Right hindlimb (tissue), 1 donor: ENCODE results near the gene SLC35E1.
A peak's percentile ranks its signal among the peaks of the same experiment; 100 is the strongest.

Source experiments
- DNase-seq: peaks from one replicate; pipeline ENCODE4 v3.0.0-alpha.2; 2018

The SLC35E1 gene

DNA sequence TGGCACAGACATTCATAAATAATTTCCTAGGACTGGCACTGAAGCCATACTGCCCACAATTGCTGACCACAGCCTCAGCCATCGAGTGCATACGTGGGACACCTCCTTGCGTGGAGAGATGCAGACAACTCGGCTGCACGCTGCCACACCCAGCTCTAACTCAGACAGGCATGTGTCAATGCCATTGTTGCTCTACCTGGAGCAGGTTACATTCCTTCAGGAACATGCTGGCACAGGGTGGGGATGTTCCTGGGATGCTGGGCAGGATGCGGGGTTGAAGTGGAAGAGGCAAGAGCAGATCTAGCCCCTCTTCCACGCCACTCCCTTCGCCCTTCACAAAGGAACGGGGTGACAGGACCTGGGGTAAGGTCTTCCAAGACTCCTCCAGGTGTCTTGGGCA, 24.2 kb upstream of the SLC35E1 start:
- no peak for DNase-seq

DNA sequence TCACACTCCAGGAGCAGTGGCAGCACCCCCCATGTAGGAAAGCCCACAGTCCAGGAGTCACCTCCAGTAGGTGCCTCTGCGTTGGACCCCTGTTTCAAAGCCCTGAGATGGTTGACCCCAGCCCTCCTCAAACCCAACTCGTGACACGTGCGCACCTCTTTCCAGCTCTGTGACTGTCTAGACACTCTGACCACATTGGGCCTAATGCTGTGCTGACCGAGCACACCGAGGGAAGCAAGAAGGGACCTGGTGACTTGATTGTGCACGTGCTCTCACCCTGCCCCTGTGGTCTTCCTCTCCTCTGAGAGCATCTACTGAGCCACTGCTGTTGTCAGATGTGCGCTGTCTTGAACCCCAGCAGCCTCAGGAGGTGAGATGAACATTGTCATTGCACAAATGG, 22.9 kb upstream of the SLC35E1 start:
- no peak for DNase-seq

DNA sequence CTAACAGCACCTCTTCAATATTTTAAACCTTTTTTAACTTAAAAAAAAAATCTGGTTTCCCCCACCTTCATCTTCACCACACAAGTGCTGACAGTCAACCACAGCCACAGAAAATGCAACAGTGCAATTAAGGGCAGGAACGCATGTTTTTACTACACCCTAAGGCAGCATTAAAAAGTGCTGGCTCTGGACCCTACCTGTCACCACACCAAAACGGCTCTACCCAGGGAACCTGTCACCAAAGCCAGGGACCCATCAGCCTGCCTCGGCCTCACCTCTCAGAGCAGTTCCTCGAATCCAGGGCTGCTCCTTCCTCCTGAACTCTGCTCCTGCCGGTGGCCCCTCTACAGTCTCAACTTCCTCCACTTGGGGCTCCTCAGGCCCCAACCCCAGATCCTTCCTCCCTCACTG, 22.5 kb upstream of the SLC35E1 start:
- no peak for DNase-seq

DNA sequence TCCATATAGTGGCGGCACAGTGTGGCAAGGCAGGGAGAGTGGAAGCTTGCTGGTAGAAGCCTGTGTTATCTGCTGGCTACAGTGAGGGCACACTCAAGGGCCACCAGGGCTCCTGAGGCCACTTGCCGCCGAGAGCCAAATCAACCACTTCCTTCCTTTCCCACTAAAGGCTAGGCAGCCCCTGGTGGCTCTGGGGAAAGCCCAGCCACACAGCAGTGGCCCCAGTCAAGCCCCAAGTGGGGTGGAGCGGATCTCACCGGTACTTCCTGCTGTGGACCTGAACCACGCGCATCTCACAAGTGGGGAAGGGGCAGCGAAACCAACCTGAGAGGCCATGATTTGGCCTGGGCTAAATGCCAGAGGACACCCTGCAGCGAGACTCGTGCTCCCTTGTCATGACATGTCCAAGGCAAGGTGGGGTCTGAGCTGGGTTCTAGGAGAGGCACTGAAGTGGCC, 21.9 kb upstream of the SLC35E1 start:
- DNase-seq: no peak

DNA sequence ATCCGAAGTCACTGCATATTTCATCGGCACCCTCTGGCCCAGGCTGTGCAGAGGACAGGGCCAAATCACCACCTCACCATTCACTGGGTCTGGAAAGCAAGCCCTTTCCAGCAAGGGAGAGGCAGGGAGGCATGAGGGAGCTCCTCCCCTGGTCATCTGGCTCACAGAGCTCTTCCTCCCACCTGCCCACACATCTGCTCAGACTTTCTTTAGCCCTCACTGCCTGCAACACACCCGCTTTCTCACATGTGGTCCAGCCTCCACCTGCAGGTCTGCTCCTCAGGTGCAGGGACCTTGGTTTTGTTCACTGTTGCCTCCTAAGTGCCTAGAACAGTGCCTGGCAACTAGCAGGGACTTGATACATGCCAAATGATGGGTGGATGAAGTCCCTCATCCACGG, 21.0 kb upstream of the SLC35E1 start:
- no peak for DNase-seq

DNA sequence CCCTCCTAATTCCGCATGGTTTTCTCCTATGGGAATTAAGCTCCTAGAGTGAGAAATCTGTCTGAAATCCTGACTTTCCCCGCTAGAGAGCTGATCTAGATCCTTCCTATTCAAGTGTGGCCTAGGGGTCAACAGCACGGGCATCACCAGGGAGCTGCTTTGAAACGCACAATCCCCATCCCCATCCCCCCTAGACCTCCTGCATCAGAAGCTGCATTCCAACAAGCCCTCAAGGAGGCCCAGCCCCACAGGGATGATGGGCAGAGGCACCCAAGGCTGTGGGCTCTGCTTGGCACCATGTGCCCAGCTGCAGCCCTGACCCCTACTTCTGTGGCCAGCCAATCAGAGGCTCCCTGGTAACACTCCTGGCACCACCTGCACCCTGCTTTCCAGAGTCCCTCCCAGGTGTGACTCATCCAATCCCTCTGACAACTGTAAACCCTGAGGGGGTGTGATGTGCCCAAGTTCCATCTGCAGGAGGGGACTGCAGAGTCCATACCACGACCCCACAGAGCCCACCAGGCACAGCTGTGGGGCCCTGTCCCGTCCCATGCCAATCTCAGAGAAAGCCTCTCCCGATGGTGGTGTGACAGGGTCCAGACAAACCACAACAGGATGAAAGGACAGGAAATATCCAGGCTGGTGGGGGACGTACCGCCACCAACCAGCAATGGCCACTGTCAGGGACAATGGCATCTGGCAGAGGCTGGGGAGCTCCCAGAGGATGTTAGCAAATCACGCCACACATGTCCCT, 19.8 kb upstream of the SLC35E1 start:
- DNase-seq: no peak

DNA sequence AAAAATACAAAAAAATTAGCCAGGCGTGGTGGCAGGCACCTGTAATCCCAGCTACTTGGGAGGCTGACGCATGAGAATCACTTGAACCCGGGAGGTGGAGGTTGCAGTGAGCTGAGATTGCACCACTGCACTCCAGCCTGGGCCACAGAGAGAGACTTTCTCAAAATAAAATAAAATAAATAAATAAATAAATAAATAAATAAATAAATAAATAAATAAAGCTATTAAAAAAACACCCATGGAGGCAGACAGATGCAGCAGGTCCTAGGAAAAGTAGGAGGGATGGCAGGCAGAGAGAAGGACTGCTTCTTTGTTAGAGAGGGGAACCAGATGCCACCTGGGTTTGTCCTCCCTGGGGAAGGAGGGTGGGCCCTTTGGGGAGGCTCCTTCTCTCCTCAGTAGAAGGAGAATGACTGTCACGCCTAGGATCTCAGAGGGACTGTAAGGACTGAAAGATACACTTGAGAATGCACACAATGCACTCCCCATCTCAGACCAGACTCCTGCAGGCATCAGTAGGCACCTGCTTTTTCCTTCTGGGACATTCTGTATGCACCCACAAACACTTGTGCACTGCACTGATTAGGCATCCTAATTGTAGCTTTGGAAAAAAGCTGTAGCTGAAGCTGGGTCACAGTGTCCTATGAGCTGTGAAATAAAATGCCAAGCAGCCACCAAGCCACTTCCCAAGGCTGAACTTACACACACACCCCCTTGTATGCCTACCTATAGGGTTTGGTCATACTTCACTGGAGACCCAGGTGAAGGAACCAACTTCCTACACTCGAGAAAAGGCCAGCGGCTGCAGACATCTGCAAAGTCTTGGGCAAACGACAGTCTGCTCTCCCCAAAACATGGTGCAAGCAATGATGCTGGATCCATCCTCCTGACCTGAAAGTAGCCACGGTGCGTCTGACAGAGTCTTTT, 18.9 kb upstream of the SLC35E1 start:
- no peak for DNase-seq

DNA sequence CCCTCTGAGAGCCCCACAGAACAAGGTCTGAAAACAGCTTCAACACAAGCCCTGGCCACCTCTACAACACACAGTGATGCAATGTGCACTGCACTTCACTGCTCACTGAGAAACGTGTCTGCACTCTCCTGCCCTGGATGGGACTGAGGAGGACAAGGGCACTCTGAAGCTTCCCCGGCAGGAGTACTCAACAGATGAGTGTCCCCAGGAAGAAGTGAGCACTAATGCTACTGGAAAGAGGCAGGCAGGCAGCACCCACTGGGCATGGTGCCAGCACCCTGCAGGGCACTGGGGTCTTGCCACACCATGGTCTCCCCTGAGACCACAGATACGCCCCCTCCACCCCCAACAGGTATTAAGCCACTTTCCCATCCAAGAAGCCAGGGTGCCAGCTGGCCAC, 17.7 kb upstream of the SLC35E1 start:
- no peak for DNase-seq

DNA sequence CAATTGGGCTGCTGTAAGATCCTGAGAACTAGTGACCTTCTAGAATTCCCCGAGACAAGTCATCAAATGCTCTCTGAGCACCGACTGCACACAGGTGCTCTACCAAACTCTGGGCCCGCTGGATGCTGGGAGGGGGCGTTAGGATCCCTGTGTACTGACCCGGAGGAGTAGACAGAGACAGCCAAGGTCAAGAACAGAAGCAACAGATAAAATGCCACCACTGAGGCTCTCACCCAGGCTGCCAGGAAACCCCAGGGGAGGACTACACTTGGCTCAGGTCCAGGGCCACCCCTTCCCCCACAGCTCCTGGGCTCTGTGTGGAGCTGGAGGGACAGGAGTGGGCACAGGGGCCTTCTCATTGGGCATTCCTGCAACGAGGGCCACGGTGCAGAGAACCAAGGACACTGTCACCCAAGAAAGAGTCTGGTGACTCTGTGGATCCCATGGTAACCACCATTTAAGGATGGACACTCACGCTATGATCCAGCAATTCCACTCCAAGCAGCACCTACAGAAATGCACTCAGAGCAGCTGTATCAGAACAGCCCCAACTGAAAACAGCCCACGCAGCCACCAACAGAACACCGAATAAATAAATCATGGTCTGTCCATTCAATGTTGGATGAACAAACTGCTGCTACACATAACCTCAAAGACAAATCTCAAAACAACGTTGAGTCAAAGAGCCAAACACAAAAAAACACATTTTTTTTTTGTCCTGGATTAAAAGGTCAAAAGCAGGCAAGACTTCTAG, 16.8 kb upstream of the SLC35E1 start:
- DNase-seq: no peak

DNA sequence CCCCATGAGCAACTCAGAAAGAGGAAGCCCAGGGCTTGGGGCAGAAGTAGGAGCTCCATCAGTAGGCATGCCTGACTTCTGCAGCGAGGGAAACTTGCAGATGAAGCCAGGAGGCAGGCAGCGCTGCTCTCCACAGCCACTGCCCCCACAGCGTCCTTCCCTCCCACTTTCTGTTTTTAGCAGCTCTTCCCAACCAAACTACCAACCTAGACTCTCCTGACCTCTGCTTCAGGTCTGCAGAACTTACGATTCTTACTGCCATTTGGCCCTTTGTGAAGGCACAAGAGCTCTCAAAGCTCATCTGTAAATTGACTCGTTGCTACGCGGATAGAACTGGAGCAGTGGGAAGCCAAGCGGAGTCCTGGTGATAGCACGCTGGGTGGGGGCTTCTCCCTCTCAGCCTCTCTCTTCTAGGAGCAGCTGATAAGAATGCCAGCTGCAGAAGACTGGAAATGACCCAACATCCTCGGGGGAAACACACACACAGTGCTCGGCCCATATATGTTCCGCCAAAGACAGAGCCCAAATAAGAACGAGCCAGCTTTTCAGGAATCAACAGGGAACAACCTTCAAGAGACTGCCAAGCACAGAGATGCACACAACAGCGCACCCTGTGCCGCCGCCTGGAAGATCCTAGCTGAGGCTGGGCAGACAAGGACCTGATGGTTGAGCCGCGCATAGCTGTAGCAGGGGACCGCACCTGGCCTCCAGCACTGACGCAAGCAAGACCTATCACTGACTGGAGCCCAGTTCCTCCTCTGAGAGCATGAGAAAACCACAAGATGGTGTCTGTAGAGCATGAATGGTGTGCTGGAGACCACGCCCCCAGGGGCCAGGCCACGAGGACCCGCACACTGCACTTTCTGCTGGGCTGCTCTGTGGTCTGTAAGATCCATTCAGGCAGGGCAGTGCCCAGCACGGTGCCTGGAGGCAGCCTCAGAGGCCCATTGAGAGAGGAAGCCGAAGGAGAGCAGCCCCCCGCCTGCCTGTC, 15.9 kb upstream of the SLC35E1 start:
- DNase-seq: no peak

DNA sequence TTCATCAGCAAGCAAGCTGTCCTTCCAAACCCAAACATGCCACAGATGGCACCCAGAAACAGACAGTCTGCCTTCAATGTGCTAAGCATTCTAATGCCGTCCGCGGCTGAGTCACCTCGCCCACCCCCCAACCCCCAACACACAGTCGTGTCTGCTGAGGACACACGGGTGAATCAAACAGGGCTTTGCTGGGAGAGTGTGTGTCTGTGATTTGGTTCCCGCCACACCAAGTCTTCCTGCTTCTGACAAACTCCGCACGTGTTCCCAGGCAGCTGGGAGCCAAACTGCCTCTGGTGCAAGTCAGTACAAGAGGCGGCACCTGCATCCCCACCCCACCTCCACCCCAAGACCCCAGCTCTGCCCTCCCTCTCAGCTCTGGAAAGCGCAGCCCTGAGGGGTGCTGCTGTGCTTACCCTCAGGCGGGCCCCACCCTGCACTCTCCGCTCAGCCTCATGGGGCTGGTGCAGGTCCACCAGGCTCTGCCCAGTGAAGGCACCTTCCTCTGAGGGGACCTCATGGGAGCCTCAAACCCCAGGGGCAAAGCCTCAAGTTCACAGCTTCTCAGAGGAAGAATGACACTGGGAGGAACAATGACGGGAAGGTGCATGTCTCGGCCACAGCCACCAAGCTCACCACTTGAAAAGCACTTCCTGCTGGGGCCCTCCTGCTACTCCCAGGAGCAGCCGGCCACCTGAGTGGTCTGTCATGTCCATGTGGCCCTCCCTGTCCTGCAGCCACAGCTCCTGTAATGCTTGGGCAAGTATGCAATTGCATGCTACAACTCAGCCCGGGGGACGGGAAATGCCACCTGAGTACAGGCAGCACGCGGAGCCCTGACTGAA, 15.0 kb upstream of the SLC35E1 start:
- DNase-seq: no peak

DNA sequence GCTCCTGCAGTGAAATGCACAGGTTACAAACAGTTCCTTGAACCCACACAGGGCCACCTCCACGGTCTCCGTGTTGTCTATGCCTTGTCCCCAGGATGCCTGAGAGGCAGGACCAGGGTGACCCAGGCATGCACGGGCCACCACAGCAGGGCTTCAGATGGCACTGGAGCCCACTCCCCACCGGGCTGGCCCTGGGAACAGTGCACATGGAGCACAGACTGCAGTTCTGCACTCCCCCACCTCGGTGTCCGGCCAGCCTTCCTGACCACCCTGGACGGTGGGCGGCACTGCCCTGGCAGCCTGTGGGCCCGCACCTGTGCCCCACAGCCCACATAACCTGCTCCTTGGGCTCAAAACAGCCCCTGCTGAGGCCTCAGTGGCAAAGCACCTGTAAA, 14.3 kb upstream of the SLC35E1 start:
- DNase-seq: no peak

DNA sequence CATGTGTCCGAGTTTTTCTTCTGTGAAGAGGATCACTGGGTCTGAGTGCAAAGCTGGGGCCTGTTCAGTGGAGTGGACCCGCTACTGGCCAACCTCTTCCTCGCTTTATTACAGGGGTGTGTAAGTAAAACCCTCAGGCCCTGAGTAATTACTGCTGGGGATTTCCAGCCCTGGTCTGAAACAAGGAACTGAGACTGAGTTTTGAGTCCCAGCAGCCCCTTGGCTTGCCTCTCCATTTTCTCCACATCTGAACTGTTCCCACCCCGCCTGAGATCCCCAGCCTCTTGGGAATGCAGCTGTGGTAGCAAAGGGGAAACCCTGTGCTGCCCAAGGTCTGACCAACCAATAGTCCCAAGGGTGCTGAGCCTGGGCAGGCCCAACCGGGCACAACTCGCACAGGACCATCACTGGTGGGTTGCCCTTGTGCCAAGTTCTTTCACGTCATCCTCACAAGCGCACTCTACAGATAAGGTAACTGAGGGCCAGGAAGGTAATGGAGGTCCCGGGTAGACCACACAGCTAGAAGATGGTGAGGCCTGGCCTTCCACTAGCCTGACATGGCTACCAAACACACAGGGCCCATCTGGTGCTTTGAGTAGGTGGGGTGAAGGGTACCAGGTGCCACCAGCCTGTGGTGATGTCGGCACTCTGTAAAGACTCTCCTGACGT, 13.7 kb upstream of the SLC35E1 start:
- DNase-seq: no peak

DNA sequence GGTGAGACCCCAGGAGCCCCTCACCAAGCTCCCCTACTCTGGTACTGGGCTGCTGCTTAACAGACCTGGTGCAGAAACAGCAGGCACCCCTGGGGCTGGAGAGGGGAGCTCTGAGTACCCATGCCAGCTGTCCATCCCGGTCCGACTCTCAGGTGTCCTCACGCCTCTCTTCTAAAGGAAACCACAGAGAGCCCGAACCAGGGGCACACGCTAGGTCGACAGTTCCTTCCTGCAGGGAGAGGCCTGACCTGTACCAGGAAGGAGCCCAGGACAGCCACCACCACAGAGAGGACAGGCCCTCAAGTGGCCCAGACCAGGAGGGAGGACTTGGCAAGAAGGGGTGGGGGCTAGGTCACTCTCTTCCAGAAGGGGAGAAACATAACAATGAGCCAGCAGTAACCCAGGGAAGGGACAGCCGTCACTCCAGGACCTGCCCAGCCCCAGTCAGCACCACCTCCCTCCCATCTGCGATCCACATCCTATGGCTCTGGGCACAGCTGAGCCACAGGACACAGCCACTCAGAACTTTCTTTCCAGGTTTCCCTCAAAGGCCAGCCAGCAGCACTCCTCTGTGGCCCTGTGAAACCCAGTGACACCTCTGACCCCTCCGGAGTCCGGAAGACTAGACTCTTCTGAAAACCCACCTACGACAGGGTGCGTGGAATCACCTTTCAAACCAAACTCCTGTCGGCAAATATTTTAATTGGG, 13.0 kb upstream of the SLC35E1 start:
- DNase-seq: no peak

DNA sequence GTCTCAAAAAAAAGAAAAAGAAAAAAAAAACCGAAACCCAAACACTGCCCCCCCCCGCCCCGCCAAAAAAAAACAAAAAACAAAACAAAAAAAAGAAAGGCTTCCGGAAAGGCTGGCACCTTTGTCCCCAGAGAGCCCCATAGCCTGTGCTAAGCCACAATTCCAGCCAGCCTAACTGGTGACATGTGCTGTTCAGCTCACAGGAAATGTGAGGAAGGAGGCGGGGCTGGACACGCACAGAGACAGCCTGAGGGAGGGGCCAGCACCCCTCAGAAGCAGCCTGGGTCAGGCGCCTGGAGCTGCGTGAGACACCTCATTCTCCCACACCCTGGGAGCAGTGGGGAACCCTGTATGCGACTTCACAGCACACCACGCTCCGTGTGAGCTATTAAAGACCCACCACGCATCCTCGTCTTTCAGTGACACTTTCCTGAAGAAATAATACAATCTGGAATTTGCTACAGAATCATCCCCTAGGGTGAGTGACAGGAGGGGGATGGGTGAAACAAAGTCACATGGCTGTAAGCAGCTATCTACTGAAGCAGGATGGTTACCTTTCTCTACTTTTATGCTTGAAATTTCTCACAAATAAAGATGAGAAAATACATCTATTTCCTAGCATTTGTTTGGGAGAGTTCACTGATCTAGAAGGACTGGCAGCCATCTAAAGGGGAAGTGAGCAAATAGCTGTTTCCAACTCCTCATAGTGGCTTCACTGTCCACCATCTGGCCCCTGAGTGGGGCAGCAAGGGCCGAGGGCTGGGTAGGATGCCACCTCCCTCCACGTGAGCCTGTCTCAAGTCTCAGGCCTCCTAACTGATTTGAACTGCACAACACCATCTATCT, 12.3 kb upstream of the SLC35E1 start:
- DNase-seq: peak; percentile 80

DNA sequence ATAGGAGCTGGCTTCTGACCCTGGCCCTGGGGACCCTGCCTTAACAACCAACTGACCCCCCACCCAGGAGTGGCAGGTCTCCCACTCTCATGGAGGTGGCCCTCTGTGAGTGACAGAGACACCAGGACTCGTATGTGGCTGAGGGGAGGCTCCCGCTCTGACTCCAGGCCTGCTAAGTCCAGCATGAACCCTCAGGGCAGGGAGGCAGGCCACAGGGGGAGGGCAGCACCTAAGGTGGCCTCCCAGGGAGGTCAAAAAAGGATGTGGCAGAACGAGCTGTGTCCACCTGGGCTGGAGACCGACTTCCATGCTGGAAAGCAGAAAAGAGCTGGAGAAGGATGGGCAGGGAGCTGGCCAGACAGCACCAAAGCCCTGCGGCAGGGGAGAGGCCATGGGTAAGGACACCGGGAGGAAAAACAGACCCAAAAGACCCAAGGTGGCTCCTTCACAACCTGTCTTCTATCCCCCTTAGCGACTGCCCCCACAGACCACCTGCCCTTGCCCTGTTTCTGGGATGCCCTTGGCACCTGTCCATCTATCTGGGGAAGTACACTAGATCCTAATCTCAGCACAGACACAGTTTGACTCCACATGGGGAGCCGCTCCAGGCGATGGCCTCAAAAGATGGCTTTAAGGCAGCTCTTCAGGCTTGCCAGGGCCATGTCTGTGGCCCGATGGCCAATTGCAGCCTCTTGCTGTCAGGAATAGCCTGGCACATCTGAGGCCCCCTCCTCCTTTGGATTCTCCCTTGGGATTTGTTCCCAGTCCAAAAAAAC, 10.5 kb upstream of the SLC35E1 start:
- no peak for DNase-seq

DNA sequence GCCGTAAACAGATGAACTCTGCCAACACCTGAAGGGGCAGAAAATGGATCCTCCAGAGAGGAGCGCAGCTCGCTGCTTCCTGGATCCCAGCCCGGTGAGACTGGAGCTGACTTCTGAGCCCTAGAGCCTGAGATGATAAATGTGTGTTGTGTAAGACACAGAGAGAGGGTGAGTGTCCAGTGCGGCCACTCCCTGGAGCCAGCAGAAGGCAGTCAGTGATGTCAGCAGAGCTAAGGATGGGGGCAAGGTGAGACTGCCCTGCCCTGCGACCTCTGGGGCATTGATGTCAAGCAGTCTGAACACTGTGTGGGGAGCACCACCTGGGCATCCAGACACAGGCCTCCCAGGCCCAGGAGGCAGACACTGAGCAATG, 9.7 kb upstream of the SLC35E1 start:
- DNase-seq: no peak
